GM21737 (cell line): ENCODE data around the gene RCCD1.

Source experiments
- ATAC-seq: cut with Tn5 transposase; IDR thresholded peaks from one replicate; pipeline ENCODE4 v1.9.1; 2021; ENCODE audit warnings: mild to moderate bottlenecking, moderate library complexity; ENCODE audit not compliant: unreplicated experiment

Gene RCCD1

DNA sequence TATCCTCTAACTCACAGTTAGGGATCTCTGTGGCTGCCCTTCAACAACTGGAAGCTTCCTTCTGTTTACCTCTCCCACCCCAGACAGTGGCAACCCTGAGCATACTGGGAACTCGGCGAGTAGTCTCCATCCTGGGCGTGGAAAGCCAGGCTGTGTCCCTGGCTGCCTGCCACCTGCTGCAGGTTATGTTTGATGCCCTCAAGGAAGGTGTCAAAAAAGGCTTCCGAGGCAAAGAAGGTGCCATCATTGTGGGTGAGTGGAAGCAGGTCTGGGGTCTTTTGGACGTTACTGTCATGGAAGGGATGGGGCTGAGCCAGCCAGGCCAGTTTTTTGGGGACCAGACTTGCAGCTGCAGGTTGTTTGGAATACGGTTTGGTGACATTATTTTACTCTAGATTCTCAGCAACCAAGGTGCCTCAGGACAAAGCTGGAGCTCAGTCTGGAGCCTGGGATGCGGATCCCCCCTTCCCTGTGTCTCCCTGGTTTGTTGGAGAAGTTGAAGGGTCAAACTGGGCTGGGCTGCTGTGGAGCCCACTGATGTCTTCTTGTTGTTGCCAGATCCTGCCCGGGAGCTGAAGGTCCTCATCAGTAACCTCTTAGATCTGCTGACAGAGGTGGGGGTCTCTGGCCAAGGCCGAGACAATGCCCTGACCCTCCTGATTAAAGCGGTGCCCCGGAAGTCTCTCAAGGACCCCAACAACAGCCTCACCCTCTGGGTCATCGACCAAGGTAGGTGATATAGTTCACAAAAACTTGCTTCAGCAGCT is 12.1 kb upstream of the RCCD1 start:
- no peak for ATAC-seq

DNA sequence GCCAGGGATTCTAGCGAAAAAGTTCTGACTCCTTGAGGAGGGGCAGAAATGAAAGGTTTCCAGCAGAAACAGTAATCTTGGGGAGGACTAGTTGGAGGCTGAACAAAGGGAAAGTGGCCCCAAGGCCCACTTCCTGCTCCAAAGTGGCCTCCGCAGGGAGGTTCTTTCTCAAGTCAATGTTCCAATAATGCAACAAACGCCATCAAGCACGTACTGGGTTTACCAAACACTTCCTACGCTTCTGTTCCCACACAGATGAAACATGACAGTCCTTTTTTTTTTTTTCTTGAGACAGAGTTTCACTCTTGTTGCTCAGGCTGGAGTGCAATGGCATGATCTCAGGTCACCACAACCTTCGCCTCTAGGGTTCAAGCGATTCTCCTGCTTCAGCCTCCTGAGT is 9.6 kb upstream of the RCCD1 start:
- ATAC-seq = no peak

DNA sequence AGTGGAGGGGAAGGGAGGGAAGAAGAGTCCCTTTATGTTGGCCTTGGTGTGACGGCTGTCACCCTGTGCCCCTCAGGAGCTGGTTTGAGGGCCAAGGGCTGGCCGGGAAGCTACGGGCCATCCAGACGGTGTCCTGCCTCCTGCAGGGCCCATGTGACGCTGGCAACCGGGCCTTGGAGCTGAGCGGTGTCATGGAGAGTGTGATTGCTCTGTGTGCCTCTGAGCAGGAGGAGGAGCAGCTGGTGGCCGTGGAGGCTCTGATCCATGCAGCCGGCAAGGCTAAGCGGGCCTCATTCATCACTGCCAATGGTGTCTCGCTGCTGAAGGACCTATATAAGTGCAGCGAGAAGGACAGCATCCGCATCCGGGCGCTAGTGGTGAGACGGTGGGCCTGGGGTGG is 8.1 kb upstream of the RCCD1 start:
- no peak for ATAC-seq

DNA sequence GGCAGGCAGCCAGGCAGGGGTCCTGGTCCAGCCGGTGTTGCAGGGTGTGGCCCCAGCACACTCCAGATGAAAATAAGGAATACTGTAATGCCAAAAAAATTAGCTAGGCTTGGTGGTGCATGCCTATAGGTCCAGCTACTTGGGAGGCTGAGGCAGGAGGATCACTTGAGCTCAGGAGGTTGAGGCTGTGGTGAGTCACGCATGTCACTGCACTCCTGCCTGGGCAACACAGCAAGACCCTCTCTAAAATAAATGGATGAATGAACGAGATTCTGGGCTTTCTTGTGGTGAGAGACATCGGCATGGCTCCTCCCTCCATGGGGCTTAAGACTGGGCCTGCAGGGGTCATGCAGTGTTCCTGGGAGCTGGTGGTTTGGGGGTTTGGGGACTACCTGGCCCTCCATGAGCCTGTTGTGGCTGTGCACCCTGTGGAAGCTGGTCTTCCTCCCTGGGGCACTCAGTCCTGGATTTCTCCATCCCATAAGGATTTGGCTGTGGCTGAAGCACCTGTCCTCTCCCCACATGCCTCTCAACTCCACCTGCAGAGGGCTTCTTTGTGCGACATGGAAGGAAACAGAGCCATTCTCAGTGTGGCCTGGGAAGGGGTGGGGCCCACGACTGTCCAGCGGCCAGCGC is 7.6 kb upstream of the RCCD1 start:
- ATAC-seq = no peak

DNA sequence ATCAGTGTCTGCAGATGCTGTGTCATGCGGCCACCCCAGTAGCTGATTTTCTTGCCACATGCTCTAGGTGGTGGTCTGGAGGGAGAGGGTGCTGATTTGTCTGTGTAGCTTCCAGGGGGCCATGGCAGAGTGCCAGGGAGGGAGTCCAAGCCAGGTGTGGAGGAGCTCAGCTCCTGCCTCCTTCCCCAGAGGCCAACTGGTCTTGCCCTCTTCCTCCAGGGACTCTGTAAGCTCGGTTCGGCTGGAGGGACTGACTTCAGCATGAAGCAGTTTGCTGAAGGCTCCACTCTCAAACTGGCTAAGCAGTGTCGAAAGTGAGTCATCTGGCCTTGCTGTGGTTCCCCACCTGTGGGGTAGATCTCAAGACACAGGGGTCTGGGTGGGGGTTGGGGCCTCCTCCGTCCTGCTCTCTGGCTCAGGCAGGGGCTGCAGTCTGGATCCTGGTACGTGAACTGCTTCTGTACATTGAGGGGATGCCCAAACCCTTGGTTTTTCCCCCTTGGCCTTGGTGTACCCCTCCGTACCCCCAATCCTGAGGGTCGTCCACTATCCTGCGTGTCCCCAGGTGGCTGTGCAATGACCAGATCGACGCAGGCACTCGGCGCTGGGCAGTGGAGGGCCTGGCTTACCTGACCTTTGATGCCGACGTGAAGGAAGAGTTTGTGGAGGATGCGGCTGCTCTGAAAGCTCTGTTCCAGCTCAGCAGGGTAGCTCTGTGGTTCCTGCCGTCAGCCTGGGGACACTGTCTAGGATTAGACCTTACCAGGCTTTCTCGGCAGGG is 6.9 kb upstream of the RCCD1 start:
- ATAC-seq = no peak

DNA sequence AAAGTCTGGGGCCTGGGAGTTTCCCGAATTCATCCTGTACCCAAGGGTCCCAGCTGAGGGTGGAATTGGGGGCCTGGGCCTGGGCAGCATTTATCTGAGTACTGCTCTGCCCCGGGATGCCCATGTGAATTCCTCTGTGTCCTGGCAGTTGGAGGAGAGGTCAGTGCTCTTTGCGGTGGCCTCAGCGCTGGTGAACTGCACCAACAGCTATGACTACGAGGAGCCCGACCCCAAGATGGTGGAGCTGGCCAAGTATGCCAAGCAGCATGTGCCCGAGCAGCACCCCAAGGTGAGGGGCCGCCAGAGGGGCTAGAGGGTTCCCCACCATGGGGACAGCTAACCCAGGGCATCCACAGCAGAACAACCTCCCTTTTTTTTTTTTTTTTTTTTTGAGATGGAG is 6.2 kb upstream of the RCCD1 start:
- ATAC-seq = no peak

DNA sequence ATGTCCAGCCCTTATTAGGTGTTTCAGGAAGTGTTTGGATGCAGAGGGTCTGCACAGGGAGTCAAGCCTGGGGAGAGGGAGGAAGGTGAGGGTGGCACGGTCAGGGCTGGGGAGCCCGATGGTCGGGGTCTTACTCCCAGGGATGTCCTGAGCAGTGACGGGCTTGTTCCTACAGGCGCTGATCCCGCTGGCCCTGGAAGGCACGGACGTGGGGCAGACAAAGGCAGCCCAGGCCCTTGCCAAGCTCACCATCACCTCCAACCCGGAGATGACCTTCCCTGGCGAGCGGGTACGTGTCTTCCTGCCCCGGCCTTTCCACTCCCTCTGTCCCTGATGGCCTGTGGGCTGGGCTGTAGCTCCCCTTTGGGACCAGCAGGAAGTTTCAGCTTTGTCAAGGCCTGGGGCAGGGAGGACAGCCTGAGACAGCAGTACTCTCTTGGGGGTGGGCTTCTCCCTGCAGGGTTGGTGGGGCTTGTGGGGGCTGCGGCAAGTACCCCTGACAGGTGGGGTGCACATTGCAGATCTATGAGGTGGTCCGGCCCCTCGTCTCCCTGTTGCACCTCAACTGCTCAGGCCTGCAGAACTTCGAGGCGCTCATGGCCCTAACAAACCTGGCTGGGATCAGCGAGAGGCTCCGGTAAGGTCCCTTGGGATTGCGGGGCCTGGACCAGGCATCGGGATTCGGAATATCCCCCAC is 4.6 kb upstream of the RCCD1 start:
- no peak for ATAC-seq

DNA sequence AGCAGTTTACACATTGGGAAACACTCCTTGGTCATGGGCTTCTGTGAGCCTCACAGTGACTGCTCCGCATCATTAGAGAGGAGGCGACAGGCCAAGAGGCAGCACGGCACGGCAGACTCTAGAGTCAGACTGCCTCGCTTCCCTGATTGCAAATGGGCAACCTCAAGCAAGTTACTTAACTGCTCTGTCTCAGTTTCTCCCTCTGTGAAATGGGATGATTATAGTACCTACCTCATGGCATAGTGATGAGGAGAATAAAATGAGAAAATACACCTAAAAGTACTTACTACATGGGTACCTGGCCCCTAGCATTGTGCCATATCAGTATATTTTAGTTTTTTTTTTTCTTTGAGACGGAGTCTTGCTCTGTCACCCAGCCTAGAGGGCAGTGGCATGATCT is 4.0 kb upstream of the RCCD1 start:
- no peak for ATAC-seq

DNA sequence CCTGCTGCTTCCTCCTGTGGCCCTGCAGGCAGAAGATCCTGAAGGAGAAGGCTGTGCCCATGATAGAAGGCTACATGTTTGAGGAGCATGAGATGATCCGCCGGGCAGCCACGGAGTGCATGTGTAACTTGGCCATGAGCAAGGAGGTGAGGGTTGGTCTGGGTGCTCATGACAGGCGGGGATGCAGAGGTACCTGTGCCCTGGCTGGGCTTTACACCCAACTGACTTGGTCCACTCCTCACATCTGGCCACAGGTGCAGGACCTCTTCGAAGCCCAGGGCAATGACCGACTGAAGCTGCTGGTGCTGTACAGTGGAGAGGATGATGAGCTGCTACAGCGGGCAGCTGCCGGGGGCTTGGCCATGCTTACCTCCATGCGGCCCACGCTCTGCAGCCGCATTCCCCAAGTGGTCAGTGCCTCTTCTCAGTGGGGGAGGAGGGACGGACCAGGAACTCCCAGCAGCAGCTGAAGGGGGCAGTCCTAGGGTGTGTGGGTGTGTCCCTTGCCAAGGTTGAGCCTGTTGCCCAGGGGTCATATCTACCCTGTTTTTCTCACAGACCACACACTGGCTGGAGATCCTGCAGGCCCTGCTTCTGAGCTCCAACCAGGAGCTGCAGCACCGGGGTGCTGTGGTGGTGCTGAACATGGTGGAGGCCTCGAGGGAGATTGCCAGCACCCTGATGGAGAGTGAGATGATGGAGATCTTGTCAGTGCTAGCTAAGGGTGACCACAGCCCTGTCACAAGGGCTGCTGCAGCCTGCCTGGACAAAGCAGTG is 1.6 kb upstream of the RCCD1 start:
- ATAC-seq = no peak

DNA sequence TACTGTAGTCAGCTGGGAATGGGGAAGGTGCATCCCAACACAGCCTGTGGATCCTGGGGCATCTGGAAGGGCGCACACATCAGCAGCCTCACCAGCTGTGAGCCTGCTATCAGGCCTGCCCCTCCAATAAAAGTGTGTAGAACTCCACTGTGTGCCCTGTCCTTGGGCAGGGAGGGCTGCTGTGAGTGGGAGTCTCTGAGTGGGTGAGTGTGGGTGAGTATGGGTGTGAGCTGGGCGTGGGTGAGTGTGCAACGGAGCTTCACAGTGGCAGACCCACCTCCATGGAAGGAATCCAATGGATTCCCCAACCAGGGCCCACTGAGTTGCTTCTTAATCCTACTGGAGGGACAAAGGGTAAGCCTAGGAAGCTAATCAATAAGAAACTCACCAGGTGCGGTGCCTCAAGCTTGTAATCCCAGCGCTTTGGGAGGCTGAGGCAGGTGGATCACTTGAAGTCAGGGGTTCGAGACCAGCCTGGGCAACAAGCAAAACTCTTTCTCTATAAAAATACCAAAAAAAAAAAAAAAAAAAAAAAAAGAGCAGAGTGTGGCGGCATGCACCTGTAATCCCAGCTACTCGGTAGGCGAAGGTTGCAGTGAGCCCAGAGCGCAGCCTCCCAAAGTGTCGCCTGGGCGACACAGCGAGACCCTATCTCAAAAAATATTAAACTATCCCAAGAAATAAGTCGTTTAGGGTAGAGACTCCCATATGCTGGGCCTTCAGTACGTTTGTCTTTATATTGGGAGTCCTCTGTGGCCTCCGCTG is 555 bp upstream of the RCCD1 start:
- no peak for ATAC-seq

DNA sequence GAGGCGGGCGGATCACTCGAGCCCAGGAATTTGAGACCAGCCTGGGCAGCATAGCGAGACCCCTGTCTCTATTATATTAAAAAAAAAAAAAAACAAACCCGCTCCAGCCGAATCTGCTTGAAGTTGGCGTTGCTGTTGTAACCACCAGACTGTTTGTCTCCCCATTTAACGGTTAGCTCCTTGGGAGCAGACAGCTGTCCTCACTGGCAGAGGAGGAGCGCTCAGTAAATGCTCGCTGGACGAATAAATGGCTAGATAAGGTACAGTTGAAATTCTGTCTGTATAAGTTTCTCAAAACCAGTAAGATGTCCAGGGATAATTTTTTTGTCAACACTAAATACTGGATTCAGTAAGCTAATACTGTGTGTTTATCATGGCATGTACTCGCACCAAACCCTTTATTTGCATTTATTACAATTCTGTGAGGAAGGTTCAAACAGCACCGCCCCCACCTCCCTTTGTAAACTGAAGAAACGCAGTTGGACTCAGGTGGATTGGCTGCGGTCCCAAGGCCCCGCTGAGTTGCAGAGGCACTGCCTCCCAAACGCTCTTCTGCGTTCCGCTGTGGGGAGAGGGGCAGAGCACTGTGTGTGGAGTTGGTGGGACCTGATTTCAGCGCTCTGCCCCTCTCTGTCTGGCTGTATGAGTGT is 1.1 kb downstream of the RCCD1 start:
- ATAC-seq = no peak

DNA sequence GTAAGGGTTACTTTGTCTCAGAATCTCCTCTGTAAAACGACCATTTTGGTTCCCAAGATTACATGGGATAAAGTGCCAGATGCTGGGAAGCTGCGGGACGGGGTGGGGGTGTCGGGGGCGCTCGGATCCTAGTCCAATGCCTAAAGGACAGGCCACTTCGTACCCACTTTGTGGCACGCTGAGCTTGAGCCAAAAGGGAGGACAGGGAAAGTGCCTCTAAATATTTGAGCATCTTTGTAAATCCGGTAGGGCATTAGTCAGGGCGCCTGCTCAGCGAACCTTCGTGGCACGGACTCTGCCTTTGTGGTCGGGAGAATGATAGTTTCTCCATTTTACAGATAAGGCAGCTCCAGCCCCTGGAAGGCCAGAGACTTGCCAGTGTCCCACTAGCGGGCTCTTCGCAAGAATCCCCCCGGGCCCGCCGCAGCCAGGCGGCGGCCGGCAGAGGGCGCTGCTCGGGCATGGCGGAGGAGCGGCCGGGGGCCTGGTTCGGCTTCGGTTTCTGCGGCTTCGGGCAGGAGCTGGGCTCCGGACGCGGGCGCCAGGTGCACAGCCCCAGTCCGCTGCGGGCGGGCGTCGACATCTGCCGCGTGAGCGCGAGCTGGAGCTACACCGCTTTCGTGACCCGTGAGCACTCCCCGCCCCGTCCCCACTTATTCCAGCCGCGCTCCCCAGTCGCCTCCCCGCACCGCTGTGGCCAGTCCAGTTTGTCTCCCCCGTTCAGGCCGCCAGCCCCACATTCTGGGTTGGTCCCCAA is 1.8 kb downstream of the RCCD1 start:
- ATAC-seq = no peak

DNA sequence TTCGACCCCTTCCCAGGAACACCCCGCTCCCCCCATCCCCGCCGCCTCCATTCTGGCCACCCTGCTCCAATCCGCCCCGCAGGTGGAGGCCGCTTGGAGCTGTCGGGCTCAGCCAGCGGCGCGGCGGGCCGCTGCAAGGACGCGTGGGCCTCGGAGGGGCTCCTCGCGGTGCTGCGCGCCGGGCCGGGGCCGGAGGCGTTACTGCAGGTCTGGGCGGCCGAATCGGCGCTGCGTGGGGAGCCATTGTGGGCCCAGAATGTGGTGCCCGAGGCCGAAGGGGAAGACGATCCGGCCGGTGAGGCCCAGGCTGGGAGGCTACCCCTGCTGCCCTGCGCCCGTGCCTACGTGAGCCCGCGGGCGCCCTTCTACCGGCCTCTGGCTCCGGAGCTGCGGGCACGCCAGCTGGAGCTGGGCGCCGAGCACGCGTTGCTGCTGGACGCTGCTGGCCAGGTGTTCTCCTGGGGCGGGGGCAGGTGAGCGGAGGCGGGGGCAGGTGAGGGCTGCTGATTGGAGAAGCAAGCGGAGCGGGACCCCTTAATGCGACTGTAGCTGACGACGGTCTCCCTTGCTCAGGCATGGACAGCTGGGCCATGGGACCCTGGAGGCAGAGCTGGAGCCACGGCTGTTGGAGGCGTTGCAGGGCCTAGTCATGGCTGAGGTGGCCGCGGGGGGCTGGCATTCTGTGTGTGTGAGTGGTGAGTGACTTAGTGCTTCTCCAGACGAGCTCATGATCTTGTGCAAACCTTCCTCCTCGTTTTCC is 2.5 kb downstream of the RCCD1 start:
- ATAC-seq = no peak

DNA sequence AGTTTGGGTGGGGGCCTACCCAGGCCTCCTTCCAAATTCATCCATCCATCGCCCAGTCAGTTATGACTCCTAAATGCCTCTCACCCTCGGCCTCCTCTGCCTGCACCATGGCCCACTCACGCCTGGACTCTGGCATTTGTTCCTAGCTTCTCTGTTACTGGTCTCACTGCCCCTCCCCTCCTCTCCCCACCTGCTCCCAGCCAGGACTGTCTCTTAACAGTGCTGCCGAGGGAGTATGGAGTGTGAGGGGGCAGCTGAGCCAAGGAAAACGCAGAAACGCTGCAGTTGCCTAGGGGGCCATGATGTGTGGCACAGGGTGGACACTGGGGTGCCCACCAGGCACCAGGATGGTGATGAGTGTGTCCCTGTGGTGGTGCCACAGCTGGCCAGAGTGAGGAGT is 3.1 kb downstream of the RCCD1 start:
- ATAC-seq = no peak

DNA sequence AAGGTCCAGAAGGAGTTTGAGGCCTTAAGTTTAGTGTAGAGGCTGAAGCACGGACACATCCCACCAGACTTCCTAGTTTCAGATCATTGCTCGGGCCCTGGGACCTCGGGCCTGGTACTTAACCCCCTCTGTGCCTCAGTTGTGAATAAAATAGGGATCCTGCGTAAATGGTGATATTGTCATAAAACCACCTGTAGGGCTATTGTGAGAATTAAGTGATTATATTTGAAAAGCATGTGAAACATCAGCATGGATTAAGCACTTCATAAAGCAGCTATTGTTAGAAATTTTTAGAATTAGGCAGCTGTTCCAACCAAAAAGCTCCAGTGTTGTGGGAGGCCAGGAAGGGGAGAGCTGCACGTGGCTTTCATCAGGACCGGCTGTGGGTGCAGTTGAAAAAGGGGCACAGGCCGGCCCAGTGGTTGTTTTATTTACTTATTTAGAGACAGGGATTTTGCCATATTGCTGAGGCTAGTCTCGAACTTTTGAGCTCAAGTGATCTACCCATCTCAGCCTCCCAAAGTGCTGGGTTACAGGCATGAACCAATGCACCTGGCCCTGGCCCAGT is 4.4 kb downstream of the RCCD1 start:
- no peak for ATAC-seq

DNA sequence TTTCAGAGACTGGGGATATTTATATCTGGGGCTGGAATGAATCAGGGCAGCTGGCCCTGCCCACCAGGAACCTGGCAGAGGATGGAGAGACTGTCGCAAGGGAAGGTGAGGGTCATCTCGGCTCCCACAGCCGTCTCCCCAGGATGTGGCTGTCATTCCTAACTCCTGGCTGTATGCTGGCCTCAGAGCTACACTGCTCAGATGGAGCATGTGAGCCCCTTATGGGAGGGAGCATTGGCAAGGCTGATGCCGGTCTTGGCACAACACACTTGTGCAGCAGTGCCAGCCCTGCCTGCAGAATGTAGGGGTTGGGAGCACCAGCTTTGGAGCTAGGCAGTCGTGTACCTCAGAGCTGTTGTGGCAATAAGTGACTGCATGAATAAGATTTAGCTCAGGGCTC is 5.2 kb downstream of the RCCD1 start:
- no peak for ATAC-seq

DNA sequence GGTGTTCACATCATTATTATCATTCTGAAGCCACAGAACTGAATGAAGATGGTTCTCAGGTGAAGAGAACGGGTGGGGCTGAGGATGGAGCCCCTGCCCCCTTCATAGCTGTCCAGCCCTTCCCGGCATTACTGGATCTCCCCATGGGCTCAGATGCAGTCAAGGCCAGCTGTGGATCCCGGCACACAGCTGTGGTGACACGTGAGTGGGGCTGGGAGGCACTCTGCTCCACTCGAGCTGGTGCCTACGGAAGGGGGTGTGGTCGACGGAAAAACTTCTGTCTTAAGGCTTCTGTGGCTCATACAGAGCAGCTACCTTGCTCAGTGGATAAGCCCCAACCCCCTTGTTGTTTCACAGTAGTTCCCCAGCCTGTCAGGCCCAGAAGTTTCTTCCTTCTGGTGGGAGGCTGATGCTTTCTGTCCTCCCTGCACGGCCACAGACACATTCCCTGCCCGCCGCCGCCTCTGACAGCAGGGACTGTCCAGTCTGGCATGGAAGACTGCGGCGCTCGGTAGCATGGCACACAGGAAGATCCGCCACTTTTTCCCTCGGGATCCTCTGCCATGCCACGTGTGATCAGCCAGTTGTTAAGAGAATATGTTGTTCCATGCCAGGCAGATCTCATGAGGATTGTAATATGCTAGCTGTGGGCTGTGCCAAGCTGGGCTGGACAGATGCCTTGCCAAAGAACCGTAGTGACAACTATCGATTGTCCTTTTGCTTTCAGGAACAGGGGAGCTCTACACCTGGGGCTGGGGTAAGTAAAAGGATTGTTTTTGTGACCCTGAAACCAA is 5.8 kb downstream of the RCCD1 start:
- ATAC-seq = no peak
